Caco-2 (cell line): Measurements from ENCODE around the gene TIMM22. TPM values are rescaled to one million over a fixed set of nuclear protein-coding genes. Genes with fewer than 3 reads are reported as not detected.
"Not testable (repeated sequence)": the region's sequence is repeated elsewhere in the genome, so short reads cannot be mapped to it uniquely, and the experiment has no call there.

ENCODE experiments used
- BruUV-seq: library from RNA; stranded (reverse); fragments of 400-500 nt; replicated peaks from 2 replicates; lab custom pipeline; 2021; lab: Mats Ljungman, UMichigan
- CTCF ChIA-PET: fragments of 300-600 bp; sonication (Branson Sonifier 250); formaldehyde crosslinking; loops from one replicate; lab custom pipeline; 2022; ENCODE audit warnings: antibody characterized with exemption; lab: Charles Lee
- POLR2A ChIA-PET: fragments of 300-600 bp; sonication (Branson Sonifier 250); formaldehyde crosslinking; loops from one replicate; lab custom pipeline; 2022; ENCODE audit warnings: antibody characterized with exemption; lab: Charles Lee
- DNase-seq, 2 experiments: peaks; one replicate each; pipeline versions ENCODE4 v3.0.0 to v3.0.0-alpha.2; 2020 to 2022
- H3K27me3 ChIP-seq: replicated peaks from 2 replicates; pipeline ENCODE4 v1.6.0; 2011; ENCODE audit warnings: low read length; ENCODE audit not compliant: control insufficient read depth, insufficient read depth
- H3K36me3 ChIP-seq: 2 replicates; pipeline ENCODE4 v1.5.1; 2011; ENCODE audit warnings: low read length; ENCODE audit not compliant: control insufficient read depth, insufficient read depth
- H3K4me1 ChIP-seq: fragments of 250-450 bp; sonication (Bioruptor Pico); 2 replicates; pipeline ENCODE4 v1.5.1; 2020; ENCODE audit warnings: mild to moderate bottlenecking
- H3K4me3 ChIP-seq: 2 replicates; pipeline ENCODE4 v1.5.1; 2011; ENCODE audit warnings: low read depth, mild to moderate bottlenecking, control low read depth, low read length
- H3K9me3 ChIP-seq: fragments of 250-450 bp; sonication (Bioruptor Pico); 2 replicates; pipeline ENCODE4 v1.5.1; 2020; ENCODE audit warnings: mild to moderate bottlenecking, moderate library complexity
- H3K27ac Mint-ChIP-seq: one replicate; pipeline ENCODE4 v1.8.0; 2022; ENCODE audit warnings: mixed read lengths; ENCODE audit not compliant: unreplicated experiment
- H3K27me3 Mint-ChIP-seq: one replicate; pipeline ENCODE4 v1.8.0; 2022; ENCODE audit warnings: mixed read lengths; ENCODE audit not compliant: insufficient read depth, unreplicated experiment
- H3K36me3 Mint-ChIP-seq: one replicate; pipeline ENCODE4 v1.8.0; 2022; ENCODE audit warnings: mild to moderate bottlenecking, mixed read lengths; ENCODE audit not compliant: insufficient read depth, unreplicated experiment
- H3K4me1 Mint-ChIP-seq: one replicate; pipeline ENCODE4 v1.8.0; 2022; ENCODE audit warnings: low read depth, mixed read lengths; ENCODE audit not compliant: unreplicated experiment
- H3K4me3 Mint-ChIP-seq: one replicate; pipeline ENCODE4 v1.8.0; 2022; ENCODE audit warnings: mild to moderate bottlenecking, moderate library complexity, mixed read lengths; ENCODE audit not compliant: unreplicated experiment
- H3K9me3 Mint-ChIP-seq: one replicate; pipeline ENCODE4 v1.8.0; 2022; ENCODE audit warnings: mixed read lengths; ENCODE audit not compliant: unreplicated experiment
- CTCF ChIP-seq, 2 experiments: fragments of 200-600 bp in 1 of 2; IDR thresholded peaks; 1 replicate in 1 of 2; 2 replicates in 1 of 2; pipeline versions ENCODE4 v1.5.1 to v1.8.0; 2011 to 2022; ENCODE audit warnings: antibody characterized with exemption in 1 of 2, control low read depth in 1 of 2, inconsistent platforms in 1 of 2, low read depth in 1 of 2, low read length in 1 of 2, mild to moderate bottlenecking in 1 of 2, moderate library complexity in 1 of 2; ENCODE audit not compliant: insufficient read depth in 1 of 2, severe bottlenecking in 1 of 2, unreplicated experiment in 1 of 2
- intact Hi-C: fragments of 100-400 bp; cut with micrococcal nuclease; formaldehyde crosslinking; loops from one replicate; pipeline ENCODE4 v1.10.0; 2022; ENCODE audit not compliant: unreplicated experiment
- total RNA-seq: library from RNA; stranded (reverse); gene quantifications from 2 replicates; pipeline ENCODE4 v1.2.3, GENCODE V29; 2022

The TIMM22 gene
- total RNA-seq, 1 experiment from 2014 or later = 20.6 TPM

DNA sequence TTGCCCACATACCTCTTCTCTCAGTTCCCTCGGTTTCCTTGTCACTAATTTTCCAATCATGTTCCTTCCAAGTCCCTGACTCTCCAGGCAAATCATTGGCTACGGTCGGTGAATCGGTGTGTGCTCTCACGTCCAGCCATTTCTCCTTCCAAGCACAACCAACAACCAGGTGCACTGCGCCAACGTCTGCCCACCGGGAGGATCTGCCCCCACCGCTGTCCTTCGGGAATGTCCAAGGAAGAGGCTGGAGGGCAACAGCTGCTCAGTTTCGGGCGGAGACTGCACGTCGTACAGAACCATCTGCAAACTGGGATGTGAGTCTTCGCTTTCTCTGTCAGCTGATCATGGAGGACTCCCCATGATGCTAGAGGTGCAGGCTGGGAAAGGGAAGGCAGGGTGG, 9.0 kb upstream of the TIMM22 start:
- no peak for TF ChIP-seq CTCF (IDR thresholded peaks at IDR 0.05; ENCODE audit: insufficient read depth in 1 of 2, low read depth in 1 of 2, low read length in 1 of 2, severe bottlenecking in 1 of 2, unreplicated experiment in 1 of 2)
- BruUV-seq = no TSS peak
- Mint-ChIP-seq H3K9me3 (no peaks in the 10 kb centered on the region), H3K27me3 (no peaks in the 10 kb centered on the region), H3K27ac (no peak overlapping the region), H3K4me1 (no peaks in the 10 kb centered on the region), H3K4me3 (no peak overlapping the region), H3K36me3 (no peaks in the 10 kb centered on the region)
- CTCF ChIA-PET = no interaction called here
- H3K4me1 ChIP-seq = no peaks in the 10 kb centered on the region
- no peak for DNase-seq
- no peaks in the 10 kb centered on the region for H3K9me3 ChIP-seq
- no peak overlapping the region for H3K4me3 ChIP-seq
- intact Hi-C loops = no loop called here
- no peaks in the 10 kb centered on the region for H3K27me3 ChIP-seq
- no peaks in the 10 kb centered on the region for H3K36me3 ChIP-seq
- POLR2A ChIA-PET = no interaction called here

DNA sequence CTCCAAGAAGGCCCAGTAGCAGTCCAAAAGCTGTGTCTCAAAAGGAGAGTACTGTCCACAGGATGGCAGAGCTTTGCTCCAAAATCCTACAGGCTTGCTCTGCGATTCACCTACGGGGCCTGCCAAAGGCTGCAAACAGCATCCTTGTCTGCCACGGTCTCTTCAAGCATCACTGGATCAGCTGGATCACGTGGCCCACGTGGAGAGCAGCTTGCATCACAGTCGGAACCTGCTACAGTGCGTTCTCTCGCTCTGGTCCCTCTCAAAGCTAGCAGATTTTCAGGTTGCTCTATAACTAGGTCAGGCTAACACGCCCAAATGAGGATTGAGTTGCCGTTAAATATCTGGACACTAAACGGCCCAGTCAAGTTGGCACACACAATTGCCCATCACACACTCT, 8.4 kb upstream of the TIMM22 start:
- Mint-ChIP-seq H3K27ac (no peak overlapping the region), H3K36me3 (no peaks in the 10 kb centered on the region), H3K27me3 (no peaks in the 10 kb centered on the region), H3K4me1 (no peaks in the 10 kb centered on the region), H3K4me3 (no peak overlapping the region), H3K9me3 (peaks cover 2% of the 10 kb centered on the region)
- Histone ChIP-seq H3K36me3 (no peaks in the 10 kb centered on the region), H3K4me1 (no peaks in the 10 kb centered on the region), H3K27me3 (no peaks in the 10 kb centered on the region), H3K9me3 (no peaks in the 10 kb centered on the region), H3K4me3 (no peak overlapping the region)
- CTCF ChIA-PET = no interaction called here
- BruUV-seq = no TSS peak
- POLR2A ChIA-PET = no interaction called here
- no peak for DNase-seq
- intact Hi-C loops = no loop called here
- TF ChIP-seq CTCF (IDR thresholded peaks at IDR 0.05; ENCODE audit: insufficient read depth in 1 of 2, low read depth in 1 of 2, low read length in 1 of 2, severe bottlenecking in 1 of 2, unreplicated experiment in 1 of 2) = no peak

DNA sequence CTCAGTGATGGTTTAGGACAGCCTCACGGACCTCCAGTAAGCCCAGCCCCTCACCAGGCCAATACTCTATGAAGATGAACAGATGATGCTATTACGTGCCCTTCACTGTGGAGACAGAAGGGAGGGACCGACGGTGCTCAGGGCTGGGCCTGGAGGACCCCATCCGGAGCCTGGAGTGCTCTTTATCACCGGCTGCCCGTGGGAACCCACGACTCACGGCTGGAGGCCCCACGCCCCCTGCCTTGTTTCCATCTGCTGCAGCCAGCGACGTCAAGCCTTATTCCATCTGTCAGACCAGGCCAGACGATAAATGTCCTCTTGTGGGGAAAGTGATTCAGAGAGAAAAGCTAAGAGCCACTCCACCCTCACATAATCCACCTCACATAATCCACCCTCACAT, 4.0 kb upstream of the TIMM22 start:
- no peak for TF ChIP-seq CTCF (IDR thresholded peaks at IDR 0.05; ENCODE audit: insufficient read depth in 1 of 2, low read depth in 1 of 2, low read length in 1 of 2, severe bottlenecking in 1 of 2, unreplicated experiment in 1 of 2)
- Histone ChIP-seq H3K9me3 (no peaks in the 10 kb centered on the region), H3K4me1 (peaks cover 3% of the 10 kb centered on the region), H3K36me3 (no peaks in the 10 kb centered on the region), H3K27me3 (no peaks in the 10 kb centered on the region), H3K4me3 (no peak overlapping the region)
- ChIA-PET CTCF (interaction anchor here (0.5 kb wide), 1 partner anchor 810 kb away, joined by 5 read pairs; no protein-coding TSS in a partner anchor), POLR2A (no interaction called here)
- peaks cover 10% of the 10 kb centered on the region for H3K36me3 Mint-ChIP-seq
- DNase-seq = no peak
- no peaks in the 10 kb centered on the region for H3K27me3 Mint-ChIP-seq
- BruUV-seq = no TSS peak
- no peak overlapping the region for H3K4me3 Mint-ChIP-seq
- peaks cover 4% of the 10 kb centered on the region for H3K4me1 Mint-ChIP-seq
- H3K9me3 Mint-ChIP-seq = peaks cover 9% of the 10 kb centered on the region
- intact Hi-C loops = no loop called here
- H3K27ac Mint-ChIP-seq = no peak overlapping the region

DNA sequence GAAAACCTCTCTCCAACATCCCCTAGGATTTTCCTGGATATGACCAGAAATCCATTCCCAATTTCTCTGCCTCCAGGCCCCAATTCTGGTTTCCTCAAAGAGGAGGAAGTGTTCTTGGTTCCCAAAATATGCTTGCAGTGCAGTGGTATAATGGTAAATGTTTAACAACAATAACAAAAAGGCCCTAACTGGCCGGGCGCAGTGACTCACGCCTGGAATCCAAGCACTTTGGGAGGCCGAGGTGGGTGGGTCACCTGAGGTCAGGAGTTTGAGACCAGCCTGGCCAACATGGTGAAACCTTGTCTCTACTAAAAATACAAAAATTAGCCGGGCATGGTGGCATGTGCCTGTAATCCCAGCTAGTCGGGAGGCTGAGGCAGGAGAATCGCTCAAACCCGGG, 1.6 kb upstream of the TIMM22 start:
- H3K4me3 ChIP-seq, H3K27ac Mint-ChIP-seq, CTCF ChIA-PET, H3K9me3 Mint-ChIP-seq, H3K27me3 Mint-ChIP-seq, H3K36me3 ChIP-seq, H3K27me3 ChIP-seq, DNase-seq, H3K9me3 ChIP-seq, H3K4me3 Mint-ChIP-seq, BruUV-seq: not testable (repeated sequence)
- intact Hi-C loops = loop anchor here (5.0 kb wide), 1 partner anchor 853 kb away; a partner anchor contains a TSS
- POLR2A ChIA-PET = interaction anchor here (0.6 kb wide), 1 partner anchor 44 kb away, joined by 10 read pairs; no protein-coding TSS in a partner anchor
- Mint-ChIP-seq H3K4me1 (peaks cover 11% of the 10 kb centered on the region), H3K36me3 (peaks cover 25% of the 10 kb centered on the region)
- peaks cover 10% of the 10 kb centered on the region for H3K4me1 ChIP-seq
